ENCODE data around the gene P3H4.

P3H4 gene

DNA sequence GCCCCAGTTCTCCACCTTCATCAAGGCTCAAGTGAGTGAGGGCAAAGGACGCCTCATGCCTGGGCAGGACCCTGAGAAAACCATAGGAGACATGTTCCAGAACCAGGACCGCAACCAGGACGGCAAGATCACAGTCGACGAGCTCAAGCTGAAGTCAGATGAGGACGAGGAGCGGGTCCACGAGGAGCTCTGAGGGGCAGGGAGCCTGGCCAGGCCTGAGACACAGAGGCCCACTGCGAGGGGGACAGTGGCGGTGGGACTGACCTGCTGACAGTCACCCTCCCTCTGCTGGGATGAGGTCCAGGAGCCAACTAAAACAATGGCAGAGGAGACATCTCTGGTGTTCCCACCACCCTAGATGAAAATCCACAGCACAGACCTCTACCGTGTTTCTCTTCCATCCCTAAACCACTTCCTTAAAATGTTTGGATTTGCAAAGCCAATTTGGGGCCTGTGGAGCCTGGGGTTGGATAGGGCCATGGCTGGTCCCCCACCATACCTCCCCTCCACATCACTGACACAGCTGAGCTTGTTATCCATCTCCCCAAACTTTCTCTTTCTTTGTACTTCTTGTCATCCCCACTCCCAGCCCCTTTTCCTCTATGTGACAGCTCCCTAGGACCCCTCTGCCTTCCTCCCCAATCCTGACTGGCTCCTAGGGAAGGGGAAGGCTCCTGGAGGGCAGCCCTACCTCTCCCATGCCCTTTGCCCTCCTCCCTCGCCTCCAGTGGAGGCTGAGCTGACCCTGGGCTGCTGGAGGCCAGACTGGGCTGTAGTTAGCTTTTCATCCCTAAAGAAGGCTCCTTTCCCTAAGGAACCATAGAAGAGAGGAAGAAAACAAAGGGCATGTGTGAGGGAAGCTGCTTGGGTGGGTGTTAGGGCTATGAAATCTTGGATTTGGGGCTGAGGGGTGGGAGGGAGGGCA lies 10.7 kb upstream of the P3H4 start:
- DNase-seq (ENCODE audit: low read depth), result no peak

DNA sequence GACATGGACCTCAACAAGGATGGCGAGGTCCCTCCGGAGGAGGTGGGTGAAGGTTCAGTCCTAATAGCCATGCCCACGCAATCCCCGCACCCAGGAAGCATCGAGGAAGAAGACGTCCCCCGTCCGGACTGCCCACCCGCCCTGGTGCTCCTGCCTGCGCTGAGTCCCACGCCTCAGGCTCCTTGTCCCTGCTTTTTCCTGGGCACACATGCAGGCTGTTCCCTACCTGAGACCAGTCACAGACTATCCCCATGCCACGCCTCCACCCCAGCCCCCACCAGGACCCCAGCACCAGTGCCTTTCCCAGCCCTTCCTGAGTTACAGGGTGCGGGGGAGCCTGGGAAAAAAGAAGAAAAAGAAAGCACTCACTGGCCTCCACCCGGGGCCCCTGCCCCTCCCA lies 10.0 kb upstream of the P3H4 start:
- DNase-seq (ENCODE audit: low read depth), result no peak

DNA sequence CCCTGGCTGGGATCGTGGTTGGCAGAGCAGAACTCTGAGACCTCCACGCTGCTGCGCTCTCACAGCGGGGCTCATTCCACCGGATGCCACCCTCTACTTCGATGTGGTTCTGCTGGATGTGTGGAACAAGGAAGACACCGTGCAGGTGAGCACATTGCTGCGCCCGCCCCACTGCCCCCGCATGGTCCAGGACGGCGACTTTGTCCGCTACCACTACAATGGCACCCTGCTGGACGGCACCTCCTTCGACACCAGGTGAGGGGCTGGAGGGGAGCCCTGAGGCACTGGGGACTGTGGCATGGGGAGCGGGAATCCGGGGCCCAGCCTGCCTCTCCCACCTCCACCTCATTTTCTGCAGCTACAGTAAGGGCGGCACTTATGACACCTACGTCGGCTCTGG lies 6.3 kb upstream of the P3H4 start:
- DNase-seq (ENCODE audit: low read depth), result no peak

DNA sequence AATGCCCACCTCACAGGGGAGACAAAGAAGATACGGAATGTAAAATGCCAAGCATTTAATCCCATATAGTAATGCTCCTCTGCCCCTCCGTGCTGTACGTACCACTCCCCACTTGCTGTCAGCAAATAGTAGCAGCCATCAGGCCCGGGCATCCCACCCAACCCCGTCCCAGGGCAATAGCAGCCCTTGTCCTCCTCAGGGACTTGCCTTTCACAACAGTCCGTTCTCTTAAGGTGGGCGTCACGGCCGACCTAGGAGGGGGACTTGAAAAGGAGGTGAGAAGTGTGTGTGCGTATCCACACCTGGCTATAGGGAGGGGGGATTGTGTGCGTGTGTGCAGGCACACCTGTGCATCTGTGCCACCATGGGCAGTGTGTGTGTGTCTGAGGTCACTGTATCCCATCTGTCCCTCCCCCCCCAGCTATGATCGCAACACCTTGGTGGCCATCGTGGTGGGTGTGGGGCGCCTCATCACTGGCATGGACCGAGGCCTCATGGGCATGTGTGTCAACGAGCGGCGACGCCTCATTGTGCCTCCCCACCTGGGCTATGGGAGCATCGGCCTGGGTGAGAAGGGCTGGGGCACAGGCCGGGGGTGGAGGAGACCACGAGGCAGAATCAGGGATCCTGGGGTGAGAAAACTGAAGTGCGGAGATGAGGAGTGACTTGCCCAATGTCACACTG lies 5.0 kb upstream of the P3H4 start:
- no peak for DNase-seq (ENCODE audit: low read depth)

DNA sequence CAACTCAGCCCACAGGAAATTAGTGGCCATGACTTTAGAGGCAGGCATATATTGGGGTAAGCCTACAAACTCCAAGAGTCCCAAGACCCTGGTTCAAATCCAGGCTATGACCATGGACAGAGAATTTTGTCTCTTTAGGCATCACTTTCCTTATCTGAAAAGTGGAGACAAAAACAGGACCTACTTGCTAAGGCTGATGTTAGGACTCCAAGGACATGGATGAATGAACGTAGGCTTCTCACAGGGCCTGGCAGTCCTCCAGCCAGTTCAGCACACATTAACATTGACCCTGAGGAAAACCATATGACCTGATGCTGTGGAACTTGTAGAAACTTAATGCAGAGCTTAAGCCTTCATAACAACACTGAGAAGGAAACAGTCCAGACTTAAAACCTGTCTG lies 2.4 kb upstream of the P3H4 start:
- DNase-seq (ENCODE audit: low read depth), result no peak

DNA sequence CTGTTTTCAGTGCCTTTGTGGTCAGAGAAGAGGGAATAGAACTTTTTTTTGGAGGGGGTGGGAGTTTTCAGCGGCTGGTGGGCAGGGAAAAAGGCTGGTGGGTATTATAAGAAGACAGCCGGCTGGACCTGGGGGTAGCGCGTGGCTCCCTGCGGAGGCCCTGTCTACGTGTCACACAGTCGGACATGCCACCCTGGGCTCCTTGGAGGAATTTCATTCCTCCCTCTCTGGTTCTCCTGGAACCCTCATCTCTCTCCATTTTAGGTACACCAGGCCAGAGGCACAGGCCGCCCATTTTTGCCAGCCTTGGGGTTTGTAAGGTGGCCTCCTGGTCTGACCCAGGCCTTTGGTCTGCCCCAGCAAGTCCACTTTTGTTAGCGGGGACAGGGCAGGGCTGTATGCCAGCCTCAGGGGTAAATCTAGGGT lies 2.0 kb upstream of the P3H4 start:
- no peak for DNase-seq (ENCODE audit: low read depth)

DNA sequence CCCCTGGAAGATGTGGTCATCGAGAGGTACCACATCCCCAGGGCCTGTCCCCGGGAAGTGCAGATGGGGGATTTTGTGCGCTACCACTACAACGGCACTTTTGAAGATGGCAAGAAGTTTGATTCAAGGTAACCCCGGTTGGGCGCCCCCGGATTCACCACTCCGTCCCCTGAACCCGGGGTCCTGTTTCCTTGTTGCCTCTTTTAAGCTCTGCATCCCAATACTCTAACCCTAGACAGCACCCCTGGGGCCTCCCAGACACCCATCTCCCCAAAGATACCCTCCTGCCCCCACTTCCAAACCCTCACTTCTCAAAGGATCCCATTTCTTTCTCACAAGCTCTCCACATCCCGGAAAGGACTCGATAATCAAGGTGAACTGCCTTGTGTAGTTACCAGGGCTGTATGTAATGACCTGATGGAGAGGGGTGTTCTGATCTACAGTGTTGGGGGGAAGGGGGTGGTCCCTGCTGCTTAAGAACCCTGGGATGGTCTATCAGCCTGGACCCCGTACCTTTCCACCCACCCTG lies 1.5 kb upstream of the P3H4 start:
- no peak for DNase-seq (ENCODE audit: low read depth)

DNA sequence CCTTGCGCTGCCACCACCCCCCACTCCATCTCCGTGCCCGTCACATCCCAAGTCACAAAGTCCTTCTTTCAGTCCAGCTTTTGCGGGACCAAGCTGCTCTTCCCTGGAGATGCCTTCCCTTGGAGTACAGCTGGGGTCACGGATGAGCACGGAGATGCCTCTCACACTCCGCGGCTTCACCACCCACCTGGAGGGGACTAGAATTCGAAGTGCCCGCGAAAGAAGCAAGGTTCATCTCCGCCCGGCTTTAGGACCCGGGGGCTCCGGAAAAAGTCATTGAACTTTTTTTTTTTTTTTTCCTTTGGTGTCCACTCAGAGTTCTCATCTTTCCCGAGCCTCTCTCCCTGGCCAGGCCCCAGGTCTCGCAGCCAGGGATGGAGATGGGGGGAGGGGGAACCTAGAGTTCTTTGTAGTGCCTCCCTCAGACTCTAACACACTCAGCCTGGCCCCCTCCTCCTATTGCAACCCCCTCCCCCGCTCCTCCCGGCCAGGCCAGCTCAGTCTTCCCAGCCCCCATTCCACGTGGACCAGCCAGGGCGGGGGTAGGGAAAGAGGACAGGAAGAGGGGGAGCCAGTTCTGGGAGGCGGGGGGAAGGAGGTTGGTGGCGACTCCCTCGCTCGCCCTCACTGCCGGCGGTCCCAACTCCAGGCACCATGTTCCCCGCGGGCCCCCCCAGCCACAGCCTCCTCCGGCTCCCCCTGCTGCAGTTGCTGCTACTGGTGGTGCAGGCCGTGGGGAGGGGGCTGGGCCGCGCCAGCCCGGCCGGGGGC lies 817 bp upstream of the P3H4 start, which contains the start of gene FKBP10:
TSS of gene FKBP10 (plus strand) at position 624 of the 771 bp plus-strand sequence. CDS start at position 655, 31 bp downstream.
- DNase-seq (ENCODE audit: low read depth), result peak; percentile 7

DNA sequence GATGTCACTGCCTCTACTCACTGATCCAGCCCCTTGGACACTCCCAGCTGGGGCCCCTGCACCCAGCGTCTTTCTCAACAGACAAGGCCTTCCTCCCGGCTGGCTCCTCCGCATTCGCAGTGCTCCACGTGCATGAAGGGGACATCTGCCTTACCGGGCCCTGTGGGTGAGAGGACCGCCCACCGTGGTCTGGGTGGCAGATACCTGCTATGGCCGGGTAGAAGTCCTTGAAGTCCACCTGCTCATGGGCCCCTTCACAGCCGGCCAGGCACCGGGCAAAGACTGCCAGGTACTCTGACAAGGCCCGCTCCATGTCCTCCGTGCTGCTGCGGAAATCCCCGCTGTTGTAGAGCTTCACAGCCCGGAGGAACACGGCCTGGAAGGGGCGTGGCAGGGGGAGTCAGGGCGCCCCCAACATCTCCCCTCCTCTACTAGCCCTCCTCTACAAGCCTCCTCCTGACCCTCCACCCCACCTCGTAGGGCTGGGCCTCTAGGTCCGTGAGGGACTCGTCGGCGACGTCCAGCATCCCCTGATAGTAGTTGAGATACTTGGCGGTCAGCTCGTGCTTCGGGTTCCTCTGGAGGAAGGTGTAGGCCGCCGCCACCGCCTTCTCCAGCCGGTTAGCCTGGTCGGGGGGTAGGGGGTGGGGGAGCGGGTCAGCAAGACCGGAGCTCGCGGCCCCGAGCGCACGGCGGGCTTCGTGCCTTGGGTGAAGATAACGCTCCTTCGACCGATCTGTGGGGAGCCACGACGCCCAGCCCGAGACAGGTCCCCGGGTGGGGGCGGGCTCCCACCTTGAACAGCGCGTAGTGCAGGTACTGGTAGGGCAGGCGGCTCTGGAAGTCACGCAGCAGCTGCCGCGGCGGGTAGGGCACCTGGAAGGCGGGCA lies 845 bp downstream of the P3H4 start:
- DNase-seq (ENCODE audit: low read depth), result no peak

DNA sequence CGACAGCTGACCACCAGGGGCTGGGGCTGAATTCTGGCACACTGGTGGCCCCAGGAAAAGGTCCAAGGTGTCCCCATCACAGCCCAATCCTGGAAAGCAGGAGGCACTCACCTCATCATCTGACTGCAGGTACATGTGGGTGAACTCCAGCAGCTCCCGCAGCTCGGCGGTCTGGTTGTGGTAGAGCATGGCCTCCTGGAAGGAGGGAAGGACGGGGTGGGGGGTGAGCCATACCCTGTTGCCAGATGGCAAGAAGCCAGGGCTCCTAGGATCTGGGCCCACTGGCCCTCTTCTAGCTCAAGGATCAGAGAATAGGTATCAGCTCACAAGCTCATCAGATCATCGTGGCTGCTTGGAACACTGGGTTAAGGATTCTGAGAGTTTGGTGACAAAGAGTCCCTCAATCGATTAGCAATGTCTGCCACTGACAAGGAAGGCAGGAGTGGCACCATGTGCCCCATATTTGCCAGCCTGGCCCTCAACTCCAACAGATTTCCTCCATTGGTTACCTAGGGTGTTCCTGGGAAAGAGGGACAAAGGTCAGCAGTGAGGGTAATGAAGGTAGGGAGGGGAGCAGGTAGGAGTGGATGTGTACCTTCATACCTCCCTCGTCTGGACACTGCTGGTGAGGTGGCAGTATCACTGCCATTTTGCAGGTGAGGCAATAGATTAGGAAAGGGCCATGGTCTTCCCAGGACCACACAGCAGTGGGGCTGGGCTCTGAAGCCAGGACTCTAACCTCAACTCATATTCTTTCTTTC lies 4.9 kb downstream of the P3H4 start:
- DNase-seq (ENCODE audit: low read depth), result no peak

DNA sequence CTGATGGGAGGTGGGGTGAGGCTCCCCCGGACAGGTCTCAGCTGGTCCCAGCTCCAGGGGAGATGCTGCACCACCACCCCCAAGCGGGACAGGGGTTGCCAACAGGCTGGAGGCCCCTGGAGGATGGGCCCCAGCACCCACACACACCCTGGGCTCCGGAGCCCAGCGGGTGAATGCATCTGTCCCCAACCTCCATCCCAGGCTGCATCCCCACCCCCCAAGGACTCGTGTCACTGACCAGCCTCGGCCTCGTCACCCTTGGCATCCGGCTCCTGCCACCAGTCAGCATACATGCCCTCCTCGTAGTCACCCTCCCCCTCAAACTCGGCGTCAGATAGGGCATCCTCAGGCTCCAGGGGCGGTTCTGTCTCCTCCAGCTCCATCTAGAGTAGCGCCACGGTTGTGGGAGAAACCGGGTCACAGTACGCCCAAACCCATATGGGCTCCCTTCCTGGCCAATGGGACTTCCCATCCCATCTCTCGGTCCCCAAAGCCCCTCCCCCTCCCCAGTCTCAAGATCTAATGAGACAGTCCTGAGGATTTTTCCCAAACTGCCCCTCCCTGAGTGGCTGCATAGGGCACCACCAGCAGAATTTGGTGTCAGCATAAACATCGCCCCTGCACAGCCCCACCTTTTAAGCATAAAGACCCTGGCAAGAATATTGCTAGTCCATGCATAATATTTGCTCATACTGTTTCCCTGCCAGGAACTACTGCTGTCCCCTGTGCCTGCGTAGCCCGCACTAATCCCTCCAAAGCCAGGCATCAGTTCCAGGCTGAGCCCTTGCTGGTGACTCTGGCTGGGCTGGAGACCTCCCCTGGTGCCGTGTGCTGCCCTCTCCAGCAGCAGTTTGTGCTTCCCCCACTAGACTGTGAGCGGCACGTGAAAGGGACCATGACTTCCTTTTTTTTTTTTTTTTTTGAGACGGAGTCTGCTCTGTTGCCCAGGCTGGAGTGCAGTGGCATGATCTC lies 8.4 kb downstream of the P3H4 start:
- no peak for DNase-seq (ENCODE audit: low read depth)

DNA sequence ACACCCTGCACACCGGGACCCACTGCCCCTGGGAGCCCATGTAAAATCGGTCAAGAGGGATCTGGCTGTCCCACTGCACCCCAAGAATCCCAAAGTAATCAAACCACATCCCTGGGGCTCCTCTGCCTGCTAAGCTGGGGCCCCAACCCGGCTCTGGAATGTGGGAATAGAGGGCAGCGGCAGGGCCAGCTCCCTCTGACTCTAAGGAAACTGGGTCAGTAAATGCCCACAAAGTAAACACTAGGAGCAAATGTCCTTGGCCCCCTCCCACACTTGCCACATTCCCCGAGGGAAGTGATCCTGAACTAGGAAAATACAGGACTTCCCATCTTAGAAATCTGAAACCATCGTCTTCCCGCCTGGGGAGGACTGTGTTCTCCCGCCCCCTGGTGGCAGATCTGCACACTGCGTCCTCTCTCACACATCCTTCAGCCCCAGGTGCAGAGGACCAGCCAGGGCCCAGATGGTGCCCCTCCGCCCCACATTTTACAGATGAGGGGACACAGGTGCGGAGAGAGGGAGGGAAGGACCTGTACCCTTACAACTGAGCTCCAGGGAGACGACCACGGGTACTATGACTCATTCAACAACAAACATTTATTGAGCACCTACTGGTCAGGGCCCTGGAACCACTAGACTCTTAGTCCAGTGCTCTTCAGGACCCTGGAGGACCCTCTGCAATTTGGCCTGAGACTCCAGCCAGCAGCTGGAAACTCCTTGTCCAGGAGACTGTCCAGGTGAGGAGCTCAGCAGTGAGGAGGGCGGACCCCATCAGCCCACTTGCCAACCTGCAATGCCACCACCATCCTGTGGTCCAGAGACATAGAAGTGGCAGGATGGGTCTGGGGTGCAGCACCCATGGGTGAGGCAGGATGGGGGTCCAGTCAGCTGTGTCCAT lies 10.1 kb downstream of the P3H4 start:
- peak; percentile 70 for DNase-seq (ENCODE audit: low read depth)

DNA sequence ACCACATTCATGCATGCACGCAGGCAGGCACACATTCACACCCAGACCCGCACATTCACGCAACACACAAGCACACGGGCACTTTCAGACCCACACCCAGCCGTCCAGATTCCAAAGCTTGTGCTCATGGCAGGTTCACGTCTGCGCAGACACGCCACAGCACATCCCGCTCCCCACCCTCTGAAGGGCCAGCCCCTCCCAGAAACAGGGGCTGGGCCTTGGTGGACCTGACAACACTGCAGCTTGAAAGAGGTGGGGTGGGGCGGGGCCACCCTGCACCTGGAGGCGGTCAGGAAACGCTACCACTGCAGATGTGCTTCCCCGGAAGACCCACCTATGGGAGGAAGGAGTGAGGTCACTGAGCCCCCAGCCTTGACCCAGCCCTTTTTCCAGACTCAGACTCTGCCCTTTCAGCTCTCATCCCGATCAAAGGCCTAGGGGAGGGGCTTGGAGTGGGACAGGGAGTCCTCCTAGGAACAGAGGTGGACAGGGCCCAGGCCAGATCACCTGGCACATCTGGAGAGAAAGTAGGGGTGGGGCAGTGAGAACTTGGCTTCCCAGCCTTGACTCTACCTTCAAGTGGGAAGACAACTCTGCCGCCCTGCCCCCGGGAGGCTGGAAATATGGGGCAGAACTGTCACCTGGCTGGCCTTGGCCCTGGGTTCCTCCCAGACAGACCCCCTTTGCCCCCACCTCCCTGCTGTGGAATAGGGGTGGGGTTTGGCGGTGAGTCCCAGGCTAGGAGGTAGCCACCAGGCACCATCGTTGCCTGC lies 11.0 kb downstream of the P3H4 start:
- no peak for DNase-seq (ENCODE audit: low read depth)

DNA sequence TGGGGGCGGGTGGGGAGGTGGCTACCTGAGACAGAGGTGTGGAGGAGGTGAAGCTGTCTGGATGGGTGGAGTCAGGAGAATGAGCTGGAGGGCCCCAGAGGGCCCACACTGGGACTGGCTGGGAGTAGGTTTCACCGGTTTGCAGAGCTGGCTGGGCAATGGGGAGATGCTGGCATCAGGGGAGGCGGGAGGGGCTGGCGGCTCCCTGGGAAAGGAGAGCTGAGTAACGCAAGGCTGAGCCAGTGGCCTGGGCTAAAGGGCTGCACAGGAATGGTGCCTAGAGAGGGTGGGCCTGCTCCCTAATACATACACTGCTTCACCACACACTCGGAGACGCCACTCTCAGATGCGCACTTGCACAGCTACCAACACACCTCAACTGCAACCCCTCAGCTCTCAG lies 12.4 kb downstream of the P3H4 start:
- DNase-seq (ENCODE audit: low read depth), result no peak

DNA sequence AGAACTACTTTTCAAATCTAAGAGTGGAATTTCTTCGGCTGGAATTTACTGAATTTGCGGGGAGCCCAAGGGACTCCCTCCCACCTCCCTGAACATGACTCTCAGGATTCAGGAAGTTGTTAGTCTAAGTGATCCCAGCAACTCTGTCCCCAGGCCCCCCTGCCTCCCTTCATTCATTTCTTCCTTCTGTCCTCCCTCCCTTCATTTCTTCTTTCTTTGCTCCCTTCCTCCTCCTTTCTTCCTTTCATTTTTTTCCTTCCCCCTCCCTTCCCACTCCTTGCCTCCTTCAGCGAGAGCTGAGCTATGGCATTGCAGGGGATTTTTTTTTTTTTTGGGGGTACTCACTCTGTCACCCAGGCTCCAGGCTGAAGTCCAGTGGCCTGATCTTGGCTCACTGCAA lies 14.4 kb downstream of the P3H4 start:
- no peak for DNase-seq (ENCODE audit: low read depth)

DNA sequence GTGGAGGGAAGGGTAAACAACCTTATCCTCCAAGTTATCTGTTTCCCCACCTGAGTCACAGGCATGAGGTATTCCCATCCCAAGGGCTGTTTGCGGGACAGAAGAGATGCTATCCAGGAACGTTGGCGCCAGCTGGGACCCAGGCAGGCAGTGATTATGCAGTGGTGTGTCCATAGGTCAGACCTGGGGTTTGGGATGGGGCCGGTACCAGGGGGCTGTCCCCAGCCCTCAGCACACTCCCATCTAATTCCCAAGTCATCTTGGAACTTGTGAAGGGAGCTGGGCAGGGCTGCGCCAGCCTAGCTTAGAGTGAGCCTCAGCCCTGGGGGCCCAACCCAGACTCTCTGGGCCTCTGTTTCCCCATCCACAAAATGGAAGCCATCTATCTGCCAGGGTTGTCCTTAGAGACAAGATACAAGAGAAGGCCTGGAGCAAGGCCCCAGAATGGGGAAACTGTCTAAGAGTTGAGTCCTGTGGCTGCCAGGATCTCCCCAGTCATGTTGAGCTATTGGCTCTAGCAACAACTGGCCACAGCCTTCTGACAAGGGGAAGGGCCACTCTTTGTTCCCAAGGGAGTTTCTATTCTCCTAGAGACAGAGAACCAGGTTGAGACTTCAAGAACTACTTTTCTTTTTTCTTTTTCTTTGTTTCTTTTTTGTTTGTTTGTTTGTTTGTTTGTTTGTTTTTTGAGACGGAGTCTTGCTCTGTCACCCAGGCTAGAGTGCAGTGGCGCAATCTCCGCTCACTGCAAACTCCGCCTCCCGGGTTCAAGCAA lies 15.4 kb downstream of the P3H4 start:
- no peak for DNase-seq (ENCODE audit: low read depth)

DNA sequence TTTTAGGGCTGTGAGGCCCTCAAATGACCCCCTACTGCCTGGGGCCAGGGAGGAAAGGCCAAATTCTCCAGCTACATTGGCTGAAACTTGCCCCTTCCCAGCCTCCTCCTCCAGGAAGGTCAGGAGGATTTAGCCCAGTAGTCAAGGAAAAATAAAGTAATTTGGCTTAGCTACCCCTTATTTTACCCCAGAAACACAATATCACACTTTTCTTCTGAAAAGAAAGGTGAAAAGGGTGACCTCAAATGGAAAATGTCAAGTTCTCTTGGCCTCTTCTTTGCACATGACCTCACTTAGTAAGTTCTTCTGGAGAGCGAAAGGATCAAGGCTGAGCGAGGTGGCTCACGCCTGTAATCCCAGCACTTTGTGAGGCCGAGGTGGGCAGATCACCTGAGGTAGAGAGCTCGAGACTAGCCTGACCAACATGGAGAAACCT lies 17.2 kb downstream of the P3H4 start:
- DNase-seq (ENCODE audit: low read depth), result no peak
